Left renal cortex interstitium (tissue), 4 donors: ENCODE results near the gene MCAT. TPM values are rescaled to one million over a fixed set of nuclear protein-coding genes. Genes with fewer than 3 reads are reported as not detected.

Experiments
- DNase-seq, 4 donors: peaks; one replicate each; pipeline ENCODE4 v3.0.0-alpha.2; 2013; ENCODE audit warnings: low read depth in 4 of 4, low spot score in 2 of 4, missing footprints in 1 of 4
- polyA plus RNA-seq, 4 donors: library from polyadenylated mRNA; unstranded; fragments of 120-200 nt; gene quantifications; one replicate each; pipeline ENCODE4 v1.2.1, GENCODE V29; 2013; ENCODE audit not compliant: insufficient read length in 4 of 4

Gene MCAT
- polyA plus RNA-seq, 4 donors: 19.8 to 28.3 (median 24.9) TPM

GRCh38 chr22:43173976-43174720, 30.9 kb upstream of the MCAT start:
- DNase-seq: no peak

- no peak for DNase-seq
Measured at GRCh38 chr22:43173566-43173965, 30.4 kb upstream of the MCAT start.

GRCh38 chr22:43172191-43172590, 29.0 kb upstream of the MCAT start:
- DNase-seq: no peak

- DNase-seq: no peak
Measured at GRCh38 chr22:43171607-43172006, 28.4 kb upstream of the MCAT start.

- DNase-seq: no peak
Measured at GRCh38 chr22:43171019-43171491, 27.9 kb upstream of the MCAT start.

- DNase-seq: no peak
Measured at GRCh38 chr22:43170131-43170480, 26.9 kb upstream of the MCAT start.

- DNase-seq: no peak
Measured at GRCh38 chr22:43169310-43170130, 26.3 kb upstream of the MCAT start.

GRCh38 chr22:43168471-43169309, 25.5 kb upstream of the MCAT start:
- no peak for DNase-seq

- no peak for DNase-seq
Measured at GRCh38 chr22:43167001-43167589, 23.9 kb upstream of the MCAT start.

- DNase-seq: no peak
Measured at GRCh38 chr22:43166132-43166930, 23.1 kb upstream of the MCAT start.

- no peak for DNase-seq
Measured at GRCh38 chr22:43164636-43165035, 21.4 kb upstream of the MCAT start.

GRCh38 chr22:43163241-43163795, 20.1 kb upstream of the MCAT start:
- no peak for DNase-seq

GRCh38 chr22:43162412-43163150, 19.4 kb upstream of the MCAT start:
- no peak for DNase-seq

- DNase-seq: no peak
Measured at GRCh38 chr22:43160497-43161126, 17.4 kb upstream of the MCAT start.

GRCh38 chr22:43159484-43160178, 16.4 kb upstream of the MCAT start:
- DNase-seq: no peak

GRCh38 chr22:43158778-43159483, 15.7 kb upstream of the MCAT start:
- DNase-seq: no peak

- DNase-seq: no peak
Measured at GRCh38 chr22:43157874-43158546, 14.8 kb upstream of the MCAT start.
